Tibial nerve (tissue), 4 donors: Measurements from ENCODE around the gene YIPF5. TPM values are rescaled to one million over a fixed set of nuclear protein-coding genes. Genes with fewer than 3 reads are reported as not detected.

Source experiments
- DNase-seq, 2 donors: peaks; one replicate each; pipeline ENCODE4 v3.0.0-alpha.2; 2019; ENCODE audit warnings: low spot score in 2 of 2
- H3K27ac ChIP-seq, 4 donors: fragments of 200-600 bp; sonication (generic) in 3 of 4; one replicate each; pipeline ENCODE4 v1.5.1; 2017 to 2019; ENCODE audit warnings: mild to moderate bottlenecking in 1 of 4
- H3K27me3 ChIP-seq, 2 donors: fragments of 200-600 bp; sonication (generic) in 1 of 2; one replicate each; pipeline versions ENCODE4 v1.5.1 to v1.6.0; 2017 to 2019
- H3K36me3 ChIP-seq, 3 donors: fragments of 200-600 bp; sonication (generic); one replicate each; pipeline ENCODE4 v1.5.1; 2018 to 2019
- H3K4me1 ChIP-seq, 4 donors: fragments of 200-600 bp; sonication (generic) in 3 of 4; one replicate each; pipeline ENCODE4 v1.5.1; 2017 to 2019
- H3K4me3 ChIP-seq, 4 donors: fragments of 200-600 bp; sonication (generic) in 3 of 4; one replicate each; pipeline ENCODE4 v1.5.1; 2017 to 2019; ENCODE audit warnings: mild to moderate bottlenecking in 1 of 4, moderate library complexity in 1 of 4
- H3K9me3 ChIP-seq, 4 donors: fragments of 200-600 bp; sonication (generic) in 3 of 4; one replicate each; pipeline ENCODE4 v1.5.1; 2017 to 2019
- CTCF ChIP-seq, 5 experiments: fragments of 200-600 bp in 3 of 5; fragments of 450-650 bp in 2 of 5; sonication (generic) in 3 of 5; IDR thresholded peaks; one replicate each; pipeline ENCODE4 v1.5.1; 2016 to 2019; ENCODE audit warnings: antibody characterized with exemption in 5 of 5, mild to moderate bottlenecking in 3 of 5, moderate library complexity in 2 of 5
- EP300 ChIP-seq, 2 donors: sonication (generic); formaldehyde crosslinking; IDR thresholded peaks; one replicate each; pipeline ENCODE4 v1.6.1; 2017; ENCODE audit warnings: antibody characterized with exemption in 2 of 2, mild to moderate bottlenecking in 1 of 2
- POLR2A ChIP-seq, 2 donors: fragments of 450-650 bp; IDR thresholded peaks; one replicate each; pipeline ENCODE4 v1.6.1; 2017; ENCODE audit warnings: antibody characterized with exemption in 2 of 2, mild to moderate bottlenecking in 2 of 2, moderate library complexity in 2 of 2
- WGBS, 2 donors: methylation state at CpG; one replicate each; pipeline ENCODE4 v1.1.5; 2018; 5-methylcytosine and 5-hydroxymethylcytosine counted together
- total RNA-seq, 4 donors: library from RNA; depleted of rRNA; stranded (reverse); fragments of >200 nt; gene quantifications; one replicate each; pipeline ENCODE4 v1.1.0, GENCODE V29; 2016

Gene YIPF5
- total RNA-seq, 4 donors from 2014 or later = 19.5 to 35.6 (median 31.6) TPM

- no peaks in the 10 kb centered on the region for H3K36me3 ChIP-seq
- WGBS, 2 donors = 74 to 80% methylated on average over 4 of the region's 4 CpGs
- no peak for TF ChIP-seq EP300 (IDR thresholded peaks at IDR 0.05)
- no peak for TF ChIP-seq POLR2A (IDR thresholded peaks at IDR 0.05)
- no peak for TF ChIP-seq CTCF (IDR thresholded peaks at IDR 0.05)
Observed at GRCh38 chr5:144128844-144129243, 41.6 kb downstream of the YIPF5 start.

GRCh38 chr5:144126707-144127106, 43.8 kb downstream of the YIPF5 start:
- Histone ChIP-seq H3K27ac (no peak overlapping the region), H3K4me1 (no peaks in the 10 kb centered on the region), H3K36me3 (no peaks in the 10 kb centered on the region), H3K4me3 (no peak overlapping the region), H3K27me3 (no peaks in the 10 kb centered on the region), H3K9me3 (no peaks in the 10 kb centered on the region)
- DNase-seq = no peak
- WGBS, 2 donors = 89 to 94% methylated on average over 4 of the region's 4 CpGs
- TF ChIP-seq EP300 (IDR thresholded peaks at IDR 0.05) (no peak), POLR2A (IDR thresholded peaks at IDR 0.05) (no peak), CTCF (IDR thresholded peaks at IDR 0.05) (no peak)

More at GRCh38 chr5:144128844-144129243, 41.6 kb downstream of the YIPF5 start:
- Histone ChIP-seq H3K4me3 (no peak overlapping the region), H3K27me3 (no peaks in the 10 kb centered on the region), H3K9me3 (no peaks in the 10 kb centered on the region), H3K4me1 (no peaks in the 10 kb centered on the region), H3K27ac (no peak overlapping the region)
- DNase-seq = no peak

GRCh38 chr5:144125163-144125726, 45.2 kb downstream of the YIPF5 start:
- TF ChIP-seq POLR2A (IDR thresholded peaks at IDR 0.05) (no peak), EP300 (IDR thresholded peaks at IDR 0.05) (no peak), CTCF (IDR thresholded peaks at IDR 0.05) (no peak)
- no peaks in the 10 kb centered on the region for H3K36me3 ChIP-seq
- no peaks in the 10 kb centered on the region for H3K9me3 ChIP-seq
- H3K4me1 ChIP-seq = no peaks in the 10 kb centered on the region
- no peak overlapping the region for H3K4me3 ChIP-seq
- H3K27ac ChIP-seq = no peak overlapping the region
- no peak for DNase-seq
- WGBS, 2 donors = 51 to 60% methylated on average over 4 of the region's 4 CpGs
- no peaks in the 10 kb centered on the region for H3K27me3 ChIP-seq

GRCh38 chr5:144122641-144123040, 47.8 kb downstream of the YIPF5 start:
- TF ChIP-seq EP300 (IDR thresholded peaks at IDR 0.05) = no peak
- H3K4me3 ChIP-seq = no peak overlapping the region
- no peak for DNase-seq
- no peak overlapping the region for H3K27ac ChIP-seq
- H3K9me3 ChIP-seq = no peaks in the 10 kb centered on the region
- no peaks in the 10 kb centered on the region for H3K4me1 ChIP-seq
- no peaks in the 10 kb centered on the region for H3K36me3 ChIP-seq
- 89 to 98% methylated on average over 3 of the region's 3 CpGs for WGBS, 2 donors
- no peaks in the 10 kb centered on the region for H3K27me3 ChIP-seq

GRCh38 chr5:144122081-144122480, 48.4 kb downstream of the YIPF5 start:
- Histone ChIP-seq H3K9me3 (no peaks in the 10 kb centered on the region), H3K36me3 (no peaks in the 10 kb centered on the region), H3K4me3 (no peak overlapping the region), H3K27ac (no peak overlapping the region), H3K4me1 (no peaks in the 10 kb centered on the region), H3K27me3 (no peaks in the 10 kb centered on the region)
- TF ChIP-seq POLR2A (IDR thresholded peaks at IDR 0.05) (no peak), CTCF (IDR thresholded peaks at IDR 0.05) (no peak), EP300 (IDR thresholded peaks at IDR 0.05) (no peak)
- WGBS, 2 donors = 58 to 69% methylated on average over 2 of the region's 2 CpGs
- no peak for DNase-seq

GRCh38 chr5:144121577-144121976, 48.9 kb downstream of the YIPF5 start:
- H3K36me3 ChIP-seq = no peaks in the 10 kb centered on the region
- H3K9me3 ChIP-seq = no peaks in the 10 kb centered on the region
- TF ChIP-seq CTCF (IDR thresholded peaks at IDR 0.05) (no peak), POLR2A (IDR thresholded peaks at IDR 0.05) (no peak), EP300 (IDR thresholded peaks at IDR 0.05) (no peak)
- DNase-seq = no peak
- whole genome bisulfite sequencing, 2 donors = 83 to 86% methylated on average over 1 of the region's 1 CpG
- no peaks in the 10 kb centered on the region for H3K4me1 ChIP-seq
- no peaks in the 10 kb centered on the region for H3K27me3 ChIP-seq
- H3K27ac ChIP-seq = no peak overlapping the region
- H3K4me3 ChIP-seq = no peak overlapping the region
